Kidney (tissue), 14 donors: Measurements from ENCODE around the gene SLC6A16. TPM values are rescaled to one million over a fixed set of nuclear protein-coding genes. Genes with fewer than 3 reads are reported as not detected.
A peak's percentile ranks its signal among the peaks of the same experiment; 100 is the strongest.

Experiments
- DNase-seq, 5 donors: peaks; one replicate each; pipeline ENCODE4 v3.0.0-alpha.2; 2013 to 2020
- FAIRE-seq: peaks from 2 replicates; lab custom pipeline; 2012; peaks lifted over from hg19 to GRCh38; lab: Jason Lieb, UNC
- H3K27ac ChIP-seq, 2 donors: one replicate each; pipeline ENCODE4 v1.7.0; 2013; ENCODE audit warnings: low read depth in 2 of 2, low read length in 2 of 2, inconsistent platforms in 1 of 2
- H3K27me3 ChIP-seq: one replicate; pipeline ENCODE4 v1.7.1; 2013; ENCODE audit warnings: low read length, inconsistent platforms; ENCODE audit not compliant: control insufficient read depth, insufficient read depth
- H3K36me3 ChIP-seq, 3 donors: one replicate each; pipeline versions ENCODE4 v1.7.0 to v1.7.1; 2013; ENCODE audit warnings: low read length in 3 of 3, control low read depth in 1 of 3, inconsistent platforms in 1 of 3; ENCODE audit not compliant: insufficient read depth in 3 of 3, control insufficient read depth in 2 of 3
- H3K4me1 ChIP-seq, 3 donors: one replicate each; pipeline versions ENCODE4 v1.7.0 to v1.7.1; 2013; ENCODE audit warnings: low read length in 3 of 3, inconsistent platforms in 1 of 3, low read depth in 1 of 3; ENCODE audit not compliant: control insufficient read depth in 2 of 3, insufficient read depth in 2 of 3
- H3K4me3 ChIP-seq, 3 donors: one replicate each; pipeline versions ENCODE4 v1.7.0 to v1.8.1; 2013; ENCODE audit warnings: low read length in 3 of 3, control low read depth in 1 of 3, inconsistent platforms in 1 of 3
- H3K9ac ChIP-seq, 3 donors: one replicate each; pipeline versions ENCODE4 v1.7.0 to v1.7.1; 2013; ENCODE audit warnings: low read length in 3 of 3, control low read depth in 1 of 3, inconsistent platforms in 1 of 3
- H3K9me3 ChIP-seq, 3 donors: one replicate each; pipeline versions ENCODE4 v1.7.0 to v1.7.1; 2013; ENCODE audit warnings: low read length in 3 of 3, control low read depth in 1 of 3, inconsistent platforms in 1 of 3; ENCODE audit not compliant: control insufficient read depth in 2 of 3, insufficient read depth in 1 of 3
- intact Hi-C: fragments of 100-400 bp; cut with DNase I; formaldehyde crosslinking; loops from one replicate; pipeline ENCODE4 v1.11.1; 2022
- polyA plus RNA-seq: library from polyadenylated mRNA; stranded (reverse); fragments of 350-450 nt; fragmentation: Illumina TruSeq; extraction: RNeasy Lipid Tissue Mini Kit (QIAGEN cat#74804); gene quantifications from one replicate; pipeline ENCODE4 v1.2.3, GENCODE V29; 2014; ENCODE audit warnings: low read depth, low replicate concordance; ENCODE audit not compliant: insufficient read depth
- total RNA-seq: library from RNA; stranded (reverse); fragmentation: NEBNext Ultra II Directional; extraction: Animal tissue kit (Norgen Biotek cat#: 25700); gene quantifications from one replicate; pipeline ENCODE4 v1.2.1, GENCODE V29; 2021
- TF ChIP-seq, protein P1 (sequence below): IDR thresholded peaks from 3 replicates; pipeline ENCODE4 v1.5.1; 2012; ENCODE audit warnings: mild to moderate bottlenecking, moderate library complexity, borderline replicate concordance; ENCODE audit not compliant: insufficient read depth; ENCODE audit errors: extremely low read depth
- donor health status: control.
- donor health status: control.
- donor health status: control.
- donor health status: control.
- donor health status: control.
- donor health status: DM: yes; HTN: yes; CAD: no.
- donor health status: Normal renal cell carcinoma (clear cell type).

SLC6A16 gene
- total and polyA plus RNA-seq, 2 donors from 2014 or later: 1.5 to 3.7 TPM

GRCh38 chr19:49366110-49366509 is 41.1 kb upstream of the SLC6A16 start:
- Histone ChIP-seq H3K4me1 (peaks cover 0 to 5% (median 0%) of the 10 kb centered on the region in 3 donors), H3K9me3 (peaks cover 0 to 8% (median 0%) of the 10 kb centered on the region in 3 donors), H3K9ac (no peak overlapping the region), H3K36me3 (no peaks in the 10 kb centered on the region), H3K27me3 (no peaks in the 10 kb centered on the region), H3K27ac (no peak overlapping the region), H3K4me3 (no peak overlapping the region)
- FAIRE-seq: no peak
- TF ChIP-seq, protein P1, sequence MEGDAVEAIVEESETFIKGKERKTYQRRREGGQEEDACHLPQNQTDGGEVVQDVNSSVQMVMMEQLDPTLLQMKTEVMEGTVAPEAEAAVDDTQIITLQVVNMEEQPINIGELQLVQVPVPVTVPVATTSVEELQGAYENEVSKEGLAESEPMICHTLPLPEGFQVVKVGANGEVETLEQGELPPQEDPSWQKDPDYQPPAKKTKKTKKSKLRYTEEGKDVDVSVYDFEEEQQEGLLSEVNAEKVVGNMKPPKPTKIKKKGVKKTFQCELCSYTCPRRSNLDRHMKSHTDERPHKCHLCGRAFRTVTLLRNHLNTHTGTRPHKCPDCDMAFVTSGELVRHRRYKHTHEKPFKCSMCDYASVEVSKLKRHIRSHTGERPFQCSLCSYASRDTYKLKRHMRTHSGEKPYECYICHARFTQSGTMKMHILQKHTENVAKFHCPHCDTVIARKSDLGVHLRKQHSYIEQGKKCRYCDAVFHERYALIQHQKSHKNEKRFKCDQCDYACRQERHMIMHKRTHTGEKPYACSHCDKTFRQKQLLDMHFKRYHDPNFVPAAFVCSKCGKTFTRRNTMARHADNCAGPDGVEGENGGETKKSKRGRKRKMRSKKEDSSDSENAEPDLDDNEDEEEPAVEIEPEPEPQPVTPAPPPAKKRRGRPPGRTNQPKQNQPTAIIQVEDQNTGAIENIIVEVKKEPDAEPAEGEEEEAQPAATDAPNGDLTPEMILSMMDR: no peak
- intact Hi-C loops: no loop called here
- no peak for DNase-seq

GRCh38 chr19:49364083-49364737 is 39.2 kb upstream of the SLC6A16 start:
- Histone ChIP-seq H3K4me1 (peaks cover 0 to 5% (median 0%) of the 10 kb centered on the region in 3 donors), H3K27ac (no peak overlapping the region), H3K27me3 (no peaks in the 10 kb centered on the region), H3K9ac (no peak overlapping the region), H3K36me3 (no peaks in the 10 kb centered on the region), H3K4me3 (peak overlapping the region in 2 of 3 donors; percentile 34 to 68), H3K9me3 (peaks cover 0 to 4% (median 0%) of the 10 kb centered on the region in 3 donors)
- peak in 2 of 5 donors; percentile 77 to 82 for DNase-seq
- TF ChIP-seq, protein P1: no peak
- FAIRE-seq: no peak
- intact Hi-C loops: no loop called here

GRCh38 chr19:49363268-49364082 is 38.5 kb upstream of the SLC6A16 start, which contains the start of gene DKKL1:
DKKL1 (plus strand) TSS chr19:49363877; CDS start chr19:49363999, 122 bp downstream.
- H3K9ac ChIP-seq: peak within 1 kb of the TSS; percentile 26 to 93 (median 32)
- no peaks in the 10 kb centered on the region for H3K27me3 ChIP-seq
- FAIRE-seq (peak; percentile 91), DNase-seq (peak; percentile 99 to 100 (median 100))
- peak within 1 kb of the TSS; percentile 65 to 94 for H3K27ac ChIP-seq
- H3K4me1 ChIP-seq: peaks cover 0 to 5% (median 0%) of the 10 kb centered on the region in 3 donors
- no peaks in the 10 kb centered on the region for H3K36me3 ChIP-seq
- peak within 1 kb of the TSS; percentile 45 to 69 (median 68) for H3K4me3 ChIP-seq
- intact Hi-C loops: no loop called here
- no peaks in the 10 kb centered on the region for H3K9me3 ChIP-seq
- TF ChIP-seq, protein P1: no peak
